Measurements from ENCODE around the gene EYA4. TPM values are rescaled to one million over a fixed set of nuclear protein-coding genes. Genes with fewer than 3 reads are reported as not detected.
A peak's percentile ranks its signal among the peaks of the same experiment; 100 is the strongest.

EYA4 gene
- total and polyA plus RNA-seq, 4 donors, result 0.60 to 2.3 (median 1.5) TPM

DNA sequence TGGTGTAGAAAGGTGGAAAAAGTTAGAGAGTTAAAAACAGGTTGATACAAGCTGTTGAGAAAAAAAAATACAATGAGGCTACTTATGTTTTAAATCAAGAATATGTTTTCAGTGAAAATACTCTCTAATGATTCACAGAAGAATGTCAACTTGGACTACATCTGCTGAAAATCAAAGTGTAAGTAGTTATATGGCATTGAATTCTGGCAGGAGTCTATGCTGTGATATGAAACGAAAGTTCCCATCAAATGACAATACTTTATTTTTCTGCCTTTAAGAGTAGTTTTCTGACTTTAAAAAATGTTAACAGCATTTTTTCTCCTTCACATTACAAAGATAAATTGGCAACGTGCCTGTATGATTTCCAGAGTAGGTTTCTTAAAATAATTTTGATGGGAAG lies 158.3 kb downstream of the EYA4 start:
- H3K9me3 ChIP-seq (ENCODE audit: control insufficient read depth, insufficient read depth, low read length), result no peaks in the 10 kb centered on the region
- H3K4me3 ChIP-seq (ENCODE audit: low read depth, low read length), result no peak overlapping the region
- H3K27ac ChIP-seq (ENCODE audit: low read depth, low read length), result no peak overlapping the region
- DNase-seq (ENCODE audit: low read depth in 4 of 6, low spot score in 6 of 6), result no peak
- H3K4me1 ChIP-seq (ENCODE audit: control insufficient read depth, insufficient read depth, low read length), result no peaks in the 10 kb centered on the region
- no peaks in the 10 kb centered on the region for H3K36me3 ChIP-seq (ENCODE audit: control insufficient read depth, insufficient read depth, low read length)
- H3K27me3 ChIP-seq (ENCODE audit: control insufficient read depth, insufficient read depth, low read length), result no peaks in the 10 kb centered on the region
- no CpG with 5 or more reads among the region's 2 CpGs for WGBS (ENCODE audit: insufficient coverage)

DNA sequence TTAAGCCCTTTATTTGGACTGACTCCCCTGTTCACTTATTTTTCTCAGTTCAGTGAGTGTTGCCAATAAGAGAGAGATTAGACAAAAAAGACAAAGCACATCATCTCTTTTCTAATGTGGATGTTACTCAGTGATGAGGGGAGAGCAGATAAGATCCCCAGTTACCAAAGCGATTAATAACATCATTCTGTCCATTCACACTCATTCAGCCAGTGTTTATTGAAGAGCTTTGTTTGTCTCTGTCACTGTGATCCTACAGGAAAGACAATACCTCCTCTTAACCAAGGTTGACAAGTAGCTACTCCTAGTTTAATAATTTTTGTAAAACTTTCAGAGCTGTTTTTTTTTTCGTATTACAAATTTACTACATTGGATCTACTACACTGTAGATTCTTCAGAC lies 163.0 kb downstream of the EYA4 start:
- Histone ChIP-seq H3K27ac (ENCODE audit: low read depth, low read length) (no peak overlapping the region), H3K4me3 (ENCODE audit: low read depth, low read length) (no peak overlapping the region), H3K27me3 (ENCODE audit: control insufficient read depth, insufficient read depth, low read length) (no peaks in the 10 kb centered on the region), H3K9me3 (ENCODE audit: control insufficient read depth, insufficient read depth, low read length) (no peaks in the 10 kb centered on the region), H3K36me3 (ENCODE audit: control insufficient read depth, insufficient read depth, low read length) (no peaks in the 10 kb centered on the region), H3K4me1 (ENCODE audit: control insufficient read depth, insufficient read depth, low read length) (no peaks in the 10 kb centered on the region)
- DNase-seq (ENCODE audit: low read depth in 4 of 6, low spot score in 6 of 6), result no peak
- WGBS (ENCODE audit: insufficient coverage), result no CpG with 5 or more reads among the region's 2 CpGs

DNA sequence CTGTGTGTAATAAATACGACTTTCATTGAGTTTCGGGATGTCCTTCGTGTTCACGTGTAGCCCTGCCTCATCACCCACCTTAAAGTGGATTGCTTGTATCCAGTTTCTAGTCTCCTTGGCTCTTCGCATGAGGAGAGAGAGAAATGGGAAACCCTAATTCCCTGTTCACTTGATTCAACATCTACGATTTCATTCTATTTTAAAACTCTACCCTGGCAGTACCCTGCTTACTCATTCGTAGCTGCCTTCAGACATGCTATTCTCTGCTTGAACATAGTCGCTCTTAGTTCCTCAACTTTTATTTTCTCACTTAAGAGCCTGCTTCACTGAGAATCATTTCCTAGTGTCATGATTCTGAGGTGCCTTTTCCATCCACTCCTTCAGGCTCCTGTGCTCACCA lies 163.6 kb downstream of the EYA4 start:
- Histone ChIP-seq H3K27me3 (ENCODE audit: control insufficient read depth, insufficient read depth, low read length) (no peaks in the 10 kb centered on the region), H3K9me3 (ENCODE audit: control insufficient read depth, insufficient read depth, low read length) (no peaks in the 10 kb centered on the region), H3K27ac (ENCODE audit: low read depth, low read length) (no peak overlapping the region), H3K36me3 (ENCODE audit: control insufficient read depth, insufficient read depth, low read length) (no peaks in the 10 kb centered on the region), H3K4me3 (ENCODE audit: low read depth, low read length) (no peak overlapping the region), H3K4me1 (ENCODE audit: control insufficient read depth, insufficient read depth, low read length) (no peaks in the 10 kb centered on the region)
- WGBS (ENCODE audit: insufficient coverage), result 95% methylated on average over 3 of the region's 8 CpGs
- DNase-seq (ENCODE audit: low read depth in 4 of 6, low spot score in 6 of 6), result no peak

DNA sequence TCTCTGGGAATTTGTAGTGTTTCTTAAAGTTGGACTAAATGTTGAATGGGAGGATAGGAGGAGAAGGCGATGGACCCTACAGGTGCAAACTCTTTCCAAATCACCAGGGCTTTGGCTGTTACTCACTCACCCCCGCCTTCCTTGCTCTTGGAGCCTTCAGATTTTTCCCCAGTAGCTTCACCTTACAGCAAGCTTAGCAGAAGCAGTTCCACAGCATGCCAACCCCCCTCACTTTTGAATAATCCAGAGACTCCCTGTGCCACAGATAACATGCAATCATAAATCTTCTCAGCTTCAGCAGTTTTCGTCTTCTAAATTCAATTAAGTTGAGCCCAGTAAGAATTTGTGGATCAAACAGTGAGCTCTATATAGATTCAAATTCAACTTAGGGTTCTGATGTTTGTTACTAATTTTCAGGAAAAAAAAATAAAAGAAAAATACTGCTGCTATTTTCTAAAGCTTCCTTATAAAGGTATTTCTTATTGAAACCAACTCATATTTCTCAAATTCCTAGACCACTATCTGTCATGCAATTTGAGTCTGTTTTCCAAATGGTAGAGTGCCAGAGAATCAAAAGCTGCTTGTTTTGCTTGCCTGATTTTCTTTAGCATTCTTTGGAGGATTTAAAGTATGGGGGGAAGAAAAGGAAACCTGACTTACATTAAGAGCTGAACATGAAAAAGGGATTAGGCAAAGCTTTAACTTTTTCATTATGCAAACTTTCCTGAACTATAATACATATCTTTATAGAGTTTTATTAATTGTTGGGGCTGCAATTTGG lies 166.4 kb downstream of the EYA4 start:
- H3K9me3 ChIP-seq (ENCODE audit: control insufficient read depth, insufficient read depth, low read length), result no peaks in the 10 kb centered on the region
- H3K27me3 ChIP-seq (ENCODE audit: control insufficient read depth, insufficient read depth, low read length), result no peaks in the 10 kb centered on the region
- H3K27ac ChIP-seq (ENCODE audit: low read depth, low read length), result no peak overlapping the region
- no peak overlapping the region for H3K4me3 ChIP-seq (ENCODE audit: low read depth, low read length)
- no peaks in the 10 kb centered on the region for H3K4me1 ChIP-seq (ENCODE audit: control insufficient read depth, insufficient read depth, low read length)
- 80% methylated on average over 1 of the region's 3 CpGs for WGBS (ENCODE audit: insufficient coverage)
- no peak for DNase-seq (ENCODE audit: low read depth in 4 of 6, low spot score in 6 of 6)
- H3K36me3 ChIP-seq (ENCODE audit: control insufficient read depth, insufficient read depth, low read length), result no peaks in the 10 kb centered on the region

DNA sequence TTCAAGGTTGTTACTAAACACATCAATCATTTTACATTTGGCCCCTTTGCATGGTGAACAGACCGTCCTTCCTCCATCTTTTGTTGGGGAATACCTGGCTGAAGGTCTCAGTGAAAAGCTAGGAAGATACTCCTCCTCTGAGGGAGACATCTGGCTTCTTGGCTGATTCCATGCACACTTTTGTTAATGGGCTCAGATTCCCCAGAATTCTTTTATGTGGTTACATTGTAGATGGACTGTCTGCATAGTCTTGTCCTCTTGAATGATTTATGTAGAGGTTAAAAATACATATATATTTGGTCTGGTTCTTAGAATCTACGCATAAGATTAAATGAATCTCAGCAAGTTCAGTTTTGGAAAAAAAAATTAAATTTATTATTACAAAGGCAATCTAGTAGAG lies 167.0 kb downstream of the EYA4 start:
- Histone ChIP-seq H3K4me3 (ENCODE audit: low read depth, low read length) (no peak overlapping the region), H3K36me3 (ENCODE audit: control insufficient read depth, insufficient read depth, low read length) (no peaks in the 10 kb centered on the region), H3K27me3 (ENCODE audit: control insufficient read depth, insufficient read depth, low read length) (no peaks in the 10 kb centered on the region), H3K4me1 (ENCODE audit: control insufficient read depth, insufficient read depth, low read length) (no peaks in the 10 kb centered on the region), H3K27ac (ENCODE audit: low read depth, low read length) (no peak overlapping the region), H3K9me3 (ENCODE audit: control insufficient read depth, insufficient read depth, low read length) (no peaks in the 10 kb centered on the region)
- DNase-seq (ENCODE audit: low read depth in 4 of 6, low spot score in 6 of 6), result no peak
- no CpG with 5 or more reads among the region's 2 CpGs for WGBS (ENCODE audit: insufficient coverage)

DNA sequence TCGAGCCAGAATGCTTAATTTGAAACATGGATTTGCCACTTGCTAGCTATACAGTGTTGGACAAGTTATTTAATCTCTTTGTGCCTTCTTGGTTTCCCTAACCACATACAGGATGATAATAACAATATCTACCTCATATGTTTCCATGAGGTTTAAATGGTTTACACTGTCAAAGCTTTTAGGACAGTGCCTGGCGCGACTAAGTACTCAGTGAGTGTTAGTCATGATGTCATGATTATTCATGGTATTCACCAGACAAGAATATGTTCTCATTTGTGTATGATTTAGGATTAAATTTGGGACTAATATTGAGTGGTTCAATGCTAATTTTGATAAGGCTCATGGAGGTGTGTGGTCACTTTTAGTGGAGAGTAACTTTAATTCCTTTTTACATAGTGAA lies 167.4 kb downstream of the EYA4 start:
- Histone ChIP-seq H3K4me3 (ENCODE audit: low read depth, low read length) (no peak overlapping the region), H3K27ac (ENCODE audit: low read depth, low read length) (no peak overlapping the region), H3K9me3 (ENCODE audit: control insufficient read depth, insufficient read depth, low read length) (no peaks in the 10 kb centered on the region), H3K36me3 (ENCODE audit: control insufficient read depth, insufficient read depth, low read length) (no peaks in the 10 kb centered on the region), H3K27me3 (ENCODE audit: control insufficient read depth, insufficient read depth, low read length) (no peaks in the 10 kb centered on the region), H3K4me1 (ENCODE audit: control insufficient read depth, insufficient read depth, low read length) (no peaks in the 10 kb centered on the region)
- no peak for DNase-seq (ENCODE audit: low read depth in 4 of 6, low spot score in 6 of 6)
- 100% methylated on average over 1 of the region's 3 CpGs for WGBS (ENCODE audit: insufficient coverage)

DNA sequence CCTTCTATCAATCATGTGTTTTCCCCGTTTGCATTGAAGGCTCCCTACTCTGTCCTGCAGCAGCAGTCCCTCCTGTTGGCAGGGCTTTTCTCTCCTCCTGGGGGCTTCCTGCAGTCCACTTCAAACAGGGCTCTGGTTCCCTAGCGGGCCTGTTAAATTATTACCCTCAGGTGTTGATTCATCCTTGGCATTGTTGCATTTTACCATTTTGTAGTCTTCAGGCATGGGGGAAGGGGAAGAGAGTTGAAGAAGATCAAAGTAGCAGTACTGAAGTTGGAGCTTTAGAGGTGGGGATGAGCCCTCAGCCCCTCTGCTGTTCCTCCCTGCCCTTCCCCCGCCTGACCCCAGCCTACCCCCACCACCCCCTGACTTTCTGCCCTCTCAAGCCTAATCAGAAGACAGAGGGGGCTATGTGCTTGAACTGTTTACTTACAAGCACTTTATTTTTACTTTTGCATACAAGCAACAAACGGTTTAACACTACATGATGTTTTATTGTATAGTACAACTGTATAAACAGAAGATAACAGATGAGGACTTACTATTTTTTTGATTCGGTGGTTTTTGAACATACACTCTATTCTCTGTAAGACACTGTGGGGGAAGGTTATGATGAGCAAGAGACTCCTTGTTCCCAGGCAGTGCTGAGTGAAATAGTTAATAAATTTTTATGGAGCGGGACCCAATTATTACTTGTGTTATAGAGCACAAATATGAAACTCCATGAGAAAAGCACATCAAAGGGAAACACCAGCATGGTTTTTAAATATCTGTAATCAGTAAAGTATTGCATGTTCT lies 169.7 kb downstream of the EYA4 start:
- H3K9me3 ChIP-seq (ENCODE audit: control insufficient read depth, insufficient read depth, low read length), result no peaks in the 10 kb centered on the region
- H3K27ac ChIP-seq (ENCODE audit: low read depth, low read length), result no peak overlapping the region
- H3K4me3 ChIP-seq (ENCODE audit: low read depth, low read length), result no peak overlapping the region
- peak in 3 of 6 donors; percentile 5 to 80 (median 16) for DNase-seq (ENCODE audit: low read depth in 4 of 6, low spot score in 6 of 6)
- H3K4me1 ChIP-seq (ENCODE audit: control insufficient read depth, insufficient read depth, low read length), result no peaks in the 10 kb centered on the region
- no peaks in the 10 kb centered on the region for H3K27me3 ChIP-seq (ENCODE audit: control insufficient read depth, insufficient read depth, low read length)
- 11% methylated on average over 1 of the region's 6 CpGs for WGBS (ENCODE audit: insufficient coverage)
- H3K36me3 ChIP-seq (ENCODE audit: control insufficient read depth, insufficient read depth, low read length), result no peaks in the 10 kb centered on the region

DNA sequence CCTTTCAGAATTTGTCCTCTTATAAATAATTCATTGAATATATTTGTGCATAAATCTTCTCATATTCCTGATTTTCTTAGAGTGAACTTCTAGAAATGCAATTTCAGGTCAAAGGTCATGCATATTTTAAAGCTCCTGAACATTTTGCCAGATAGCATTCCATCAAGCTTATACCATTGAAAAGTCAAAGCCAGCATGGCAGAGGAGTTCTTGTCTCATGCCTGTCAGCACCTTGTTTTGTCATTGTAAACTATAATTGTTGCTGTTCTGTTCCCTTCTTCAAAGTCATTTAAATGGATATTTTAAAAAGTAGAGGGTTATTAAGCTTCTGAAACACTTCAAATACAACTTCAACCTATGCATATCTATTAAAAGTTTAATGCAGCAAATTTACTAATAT lies 170.6 kb downstream of the EYA4 start:
- Histone ChIP-seq H3K36me3 (ENCODE audit: control insufficient read depth, insufficient read depth, low read length) (no peaks in the 10 kb centered on the region), H3K27ac (ENCODE audit: low read depth, low read length) (no peak overlapping the region), H3K4me3 (ENCODE audit: low read depth, low read length) (no peak overlapping the region), H3K27me3 (ENCODE audit: control insufficient read depth, insufficient read depth, low read length) (no peaks in the 10 kb centered on the region), H3K4me1 (ENCODE audit: control insufficient read depth, insufficient read depth, low read length) (no peaks in the 10 kb centered on the region), H3K9me3 (ENCODE audit: control insufficient read depth, insufficient read depth, low read length) (no peaks in the 10 kb centered on the region)
- DNase-seq (ENCODE audit: low read depth in 4 of 6, low spot score in 6 of 6), result no peak

DNA sequence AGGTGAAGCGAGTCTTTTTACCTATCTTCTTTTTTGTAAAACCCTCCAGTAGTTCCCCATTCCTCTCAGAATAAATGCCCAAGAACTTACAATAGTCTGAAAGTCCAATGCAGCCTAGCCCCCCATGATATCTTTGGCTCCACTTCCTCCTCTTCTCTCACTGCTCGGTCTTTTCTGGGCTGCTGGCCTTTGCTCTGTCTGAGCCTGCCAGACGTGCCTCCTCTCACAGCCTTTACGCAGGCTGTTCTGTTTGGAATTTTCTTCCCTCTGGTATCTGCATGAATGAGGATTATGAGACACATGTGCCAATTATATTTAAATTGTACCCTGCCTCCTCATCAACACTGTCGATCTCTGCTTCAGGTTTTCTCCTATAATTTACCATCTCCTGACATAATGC lies 174.1 kb downstream of the EYA4 start:
- no peaks in the 10 kb centered on the region for H3K27me3 ChIP-seq (ENCODE audit: control insufficient read depth, insufficient read depth, low read length)
- no peaks in the 10 kb centered on the region for H3K9me3 ChIP-seq (ENCODE audit: control insufficient read depth, insufficient read depth, low read length)
- no peak overlapping the region for H3K27ac ChIP-seq (ENCODE audit: low read depth, low read length)
- DNase-seq (ENCODE audit: low read depth in 4 of 6, low spot score in 6 of 6), result no peak
- H3K4me3 ChIP-seq (ENCODE audit: low read depth, low read length), result no peak overlapping the region
- no peaks in the 10 kb centered on the region for H3K4me1 ChIP-seq (ENCODE audit: control insufficient read depth, insufficient read depth, low read length)
- no peaks in the 10 kb centered on the region for H3K36me3 ChIP-seq (ENCODE audit: control insufficient read depth, insufficient read depth, low read length)
- 88% methylated on average over 1 of the region's 5 CpGs for WGBS (ENCODE audit: insufficient coverage)

DNA sequence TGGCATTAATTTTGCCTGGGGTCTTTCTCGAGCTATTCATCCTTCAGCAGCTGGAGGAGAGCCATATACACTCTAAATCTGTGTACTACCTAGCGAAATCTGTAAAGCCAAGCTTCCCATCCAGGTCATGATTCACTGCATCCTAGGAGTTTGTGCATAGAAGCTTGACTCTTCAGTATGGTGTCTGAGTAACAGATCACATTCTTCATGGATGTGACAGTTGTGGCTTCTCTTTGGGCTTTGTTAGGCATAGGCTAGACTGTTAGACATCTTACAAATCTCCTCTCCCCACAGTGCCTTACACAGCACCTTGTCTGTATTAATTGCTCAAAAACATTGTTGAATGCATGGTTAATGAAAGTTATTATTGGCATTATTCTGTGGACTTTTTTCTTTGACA lies 177.0 kb downstream of the EYA4 start:
- H3K36me3 ChIP-seq (ENCODE audit: control insufficient read depth, insufficient read depth, low read length), result no peaks in the 10 kb centered on the region
- H3K4me1 ChIP-seq (ENCODE audit: control insufficient read depth, insufficient read depth, low read length), result no peaks in the 10 kb centered on the region
- no peaks in the 10 kb centered on the region for H3K27me3 ChIP-seq (ENCODE audit: control insufficient read depth, insufficient read depth, low read length)
- DNase-seq (ENCODE audit: low read depth in 4 of 6, low spot score in 6 of 6), result peak in 1 of 6 donors; percentile 41
- H3K9me3 ChIP-seq (ENCODE audit: control insufficient read depth, insufficient read depth, low read length), result no peaks in the 10 kb centered on the region
- no peak overlapping the region for H3K27ac ChIP-seq (ENCODE audit: low read depth, low read length)
- no CpG with 5 or more reads among the region's 2 CpGs for WGBS (ENCODE audit: insufficient coverage)
- H3K4me3 ChIP-seq (ENCODE audit: low read depth, low read length), result no peak overlapping the region

Data from spinal cord (tissue), 10 donors.